Gastroesophageal sphincter (tissue), 3 donors: ENCODE data around the gene KISS1R.

Experiments
- EP300 ChIP-seq: sonication (generic); formaldehyde crosslinking; IDR thresholded peaks from one replicate; pipeline ENCODE4 v1.6.1; 2017; ENCODE audit warnings: antibody characterized with exemption, mild to moderate bottlenecking
- TF ChIP-seq, protein P1 (sequence below), 4 experiments: fragments of 200-600 bp in 2 of 4; fragments of 450-650 bp in 2 of 4; sonication (generic) in 1 of 4; IDR thresholded peaks; one replicate each; pipeline ENCODE4 v1.5.1; 2017 to 2019; ENCODE audit warnings: antibody characterized with exemption in 4 of 4, mild to moderate bottlenecking in 2 of 4, moderate library complexity in 2 of 4

DNA sequence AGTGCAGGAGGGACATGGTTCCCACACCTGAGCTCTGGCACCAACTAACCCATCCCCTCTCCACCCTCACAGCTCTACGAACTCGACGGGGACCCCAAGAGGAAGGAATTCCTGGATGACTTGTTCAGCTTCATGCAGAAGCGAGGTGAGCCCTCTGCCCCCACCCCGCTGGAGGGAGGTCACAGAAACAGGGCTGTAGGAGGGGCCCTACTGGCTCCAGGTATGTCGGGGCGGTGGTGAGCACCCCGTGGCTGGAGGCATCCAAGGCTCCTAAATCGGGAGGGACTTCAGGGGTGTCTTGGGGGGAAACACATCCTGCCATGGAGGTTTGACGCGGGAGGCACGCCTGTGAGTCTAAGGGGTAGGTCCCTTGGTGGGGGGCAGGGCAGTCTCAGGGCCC lies 42.9 kb downstream of the KISS1R start:
- TF ChIP-seq, protein P1, sequence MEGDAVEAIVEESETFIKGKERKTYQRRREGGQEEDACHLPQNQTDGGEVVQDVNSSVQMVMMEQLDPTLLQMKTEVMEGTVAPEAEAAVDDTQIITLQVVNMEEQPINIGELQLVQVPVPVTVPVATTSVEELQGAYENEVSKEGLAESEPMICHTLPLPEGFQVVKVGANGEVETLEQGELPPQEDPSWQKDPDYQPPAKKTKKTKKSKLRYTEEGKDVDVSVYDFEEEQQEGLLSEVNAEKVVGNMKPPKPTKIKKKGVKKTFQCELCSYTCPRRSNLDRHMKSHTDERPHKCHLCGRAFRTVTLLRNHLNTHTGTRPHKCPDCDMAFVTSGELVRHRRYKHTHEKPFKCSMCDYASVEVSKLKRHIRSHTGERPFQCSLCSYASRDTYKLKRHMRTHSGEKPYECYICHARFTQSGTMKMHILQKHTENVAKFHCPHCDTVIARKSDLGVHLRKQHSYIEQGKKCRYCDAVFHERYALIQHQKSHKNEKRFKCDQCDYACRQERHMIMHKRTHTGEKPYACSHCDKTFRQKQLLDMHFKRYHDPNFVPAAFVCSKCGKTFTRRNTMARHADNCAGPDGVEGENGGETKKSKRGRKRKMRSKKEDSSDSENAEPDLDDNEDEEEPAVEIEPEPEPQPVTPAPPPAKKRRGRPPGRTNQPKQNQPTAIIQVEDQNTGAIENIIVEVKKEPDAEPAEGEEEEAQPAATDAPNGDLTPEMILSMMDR (IDR thresholded peaks at IDR 0.05): no peak
- no peak for TF ChIP-seq EP300
